Right atrium auricular region (tissue), 2 donors: Measurements from ENCODE around the gene OR2T29. TPM values are rescaled to one million over a fixed set of nuclear protein-coding genes. Genes with fewer than 3 reads are reported as not detected.
"Not testable (repeated sequence)": the region's sequence is repeated elsewhere in the genome, so short reads cannot be mapped to it uniquely, and the experiment has no call there.

ENCODE experiments used
- DNase-seq: peaks from one replicate; pipeline ENCODE4 v3.0.0-alpha.2; 2019; ENCODE audit warnings: low spot score
- H3K27ac ChIP-seq, 2 donors: fragments of 200-600 bp; sonication (generic); 1 replicate in 1 of 2; 2 replicates in 1 of 2; pipeline ENCODE4 v1.5.1; 2016 to 2019
- H3K27me3 ChIP-seq, 2 donors: fragments of 200-600 bp; sonication (generic); one replicate each; pipeline versions ENCODE4 v1.5.1 to v1.6.0; 2017 to 2019
- H3K36me3 ChIP-seq: fragments of 200-600 bp; sonication (generic); one replicate; pipeline ENCODE4 v1.5.1; 2016
- H3K4me1 ChIP-seq, 2 donors: fragments of 200-600 bp; sonication (generic); one replicate each; pipeline versions ENCODE4 v1.5.1 to v1.6.0; 2017 to 2019
- H3K4me3 ChIP-seq, 2 donors: fragments of 200-600 bp; sonication (generic); 1 replicate in 1 of 2; 2 replicates in 1 of 2; pipeline ENCODE4 v1.5.1; 2017 to 2019; ENCODE audit warnings: mild to moderate bottlenecking in 1 of 2, moderate library complexity in 1 of 2
- H3K9me3 ChIP-seq, 2 donors: fragments of 200-600 bp; sonication (generic); one replicate each; pipeline ENCODE4 v1.5.1; 2019
- CTCF ChIP-seq, 2 donors: fragments of 200-600 bp; sonication (generic); IDR thresholded peaks; one replicate each; pipeline ENCODE4 v1.5.1; 2019; ENCODE audit warnings: antibody characterized with exemption in 2 of 2
- total RNA-seq, 2 donors: library from RNA; depleted of rRNA; stranded (reverse); fragments of >200 nt; gene quantifications; one replicate each; pipeline ENCODE4 v1.1.0, GENCODE V29; 2016

Gene OR2T29
- total RNA-seq = not detected

GRCh38 chr1:248562672-248563071 lies at the start of gene OR2T29:
Gene OR2T29 (minus strand): TSS chr1:248562772. CDS start chr1:248559491, 3,281 bp downstream.
- not testable (repeated sequence) for H3K27me3 ChIP-seq, H3K9me3 ChIP-seq, H3K4me3 ChIP-seq, H3K27ac ChIP-seq, H3K36me3 ChIP-seq, H3K4me1 ChIP-seq, DNase-seq

GRCh38 chr1:248611883-248612414 lies 49.4 kb upstream of the OR2T29 start:
- no peaks in the 10 kb centered on the region for H3K27me3 ChIP-seq
- no peak overlapping the region for H3K4me3 ChIP-seq
- no peaks in the 10 kb centered on the region for H3K9me3 ChIP-seq
- no peaks in the 10 kb centered on the region for H3K4me1 ChIP-seq
- no peak for DNase-seq
- H3K27ac ChIP-seq = no peak overlapping the region
- no peaks in the 10 kb centered on the region for H3K36me3 ChIP-seq
- TF ChIP-seq CTCF (IDR thresholded peaks at IDR 0.05) = no peak

GRCh38 chr1:248610301-248610700 lies 47.7 kb upstream of the OR2T29 start:
- no peaks in the 10 kb centered on the region for H3K9me3 ChIP-seq
- H3K27ac ChIP-seq = no peak overlapping the region
- TF ChIP-seq CTCF (IDR thresholded peaks at IDR 0.05) = no peak
- no peak overlapping the region for H3K4me3 ChIP-seq
- H3K4me1 ChIP-seq = no peaks in the 10 kb centered on the region
- no peaks in the 10 kb centered on the region for H3K36me3 ChIP-seq
- no peaks in the 10 kb centered on the region for H3K27me3 ChIP-seq
- DNase-seq = no peak

- H3K9me3 ChIP-seq = no peaks in the 10 kb centered on the region
- H3K27me3 ChIP-seq = no peaks in the 10 kb centered on the region
- DNase-seq = no peak
- no peak overlapping the region for H3K4me3 ChIP-seq
- no peaks in the 10 kb centered on the region for H3K36me3 ChIP-seq
- no peak overlapping the region for H3K27ac ChIP-seq
- no peaks in the 10 kb centered on the region for H3K4me1 ChIP-seq
- TF ChIP-seq CTCF (IDR thresholded peaks at IDR 0.05) = no peak
Observed at GRCh38 chr1:248599396-248599795, 36.8 kb upstream of the OR2T29 start.

GRCh38 chr1:248597589-248597988 lies 35.0 kb upstream of the OR2T29 start, which contains the start of gene OR2T10:
Gene OR2T10 (minus strand): TSS chr1:248597700. CDS start chr1:248593768, 3,932 bp downstream.
- H3K27me3 ChIP-seq = no peaks in the 10 kb centered on the region
- no peak within 1 kb of the TSS for H3K27ac ChIP-seq
- no peaks in the 10 kb centered on the region for H3K36me3 ChIP-seq
- DNase-seq = no peak
- no peak within 1 kb of the TSS for H3K4me3 ChIP-seq
- TF ChIP-seq CTCF (IDR thresholded peaks at IDR 0.05) = no peak
- H3K9me3 ChIP-seq = no peaks in the 10 kb centered on the region
- no peaks in the 10 kb centered on the region for H3K4me1 ChIP-seq

- Histone ChIP-seq H3K27me3 (no peaks in the 10 kb centered on the region), H3K4me3 (no peak overlapping the region), H3K4me1 (no peaks in the 10 kb centered on the region), H3K36me3 (no peaks in the 10 kb centered on the region), H3K27ac (no peak overlapping the region), H3K9me3 (no peaks in the 10 kb centered on the region)
- no peak for TF ChIP-seq CTCF (IDR thresholded peaks at IDR 0.05)
- no peak for DNase-seq
Observed at GRCh38 chr1:248596615-248597014, 34.0 kb upstream of the OR2T29 start.
